ENCODE measurements around the gene IFT122. TPM values are rescaled to one million over a fixed set of nuclear protein-coding genes. Genes with fewer than 3 reads are reported as not detected.

IFT122 gene
- total and polyA plus RNA-seq, 2 donors (not counting 3 experiments of a cell fraction or from before 2014, with no cell fraction given) = 38.4 to 41.7 TPM

DNA sequence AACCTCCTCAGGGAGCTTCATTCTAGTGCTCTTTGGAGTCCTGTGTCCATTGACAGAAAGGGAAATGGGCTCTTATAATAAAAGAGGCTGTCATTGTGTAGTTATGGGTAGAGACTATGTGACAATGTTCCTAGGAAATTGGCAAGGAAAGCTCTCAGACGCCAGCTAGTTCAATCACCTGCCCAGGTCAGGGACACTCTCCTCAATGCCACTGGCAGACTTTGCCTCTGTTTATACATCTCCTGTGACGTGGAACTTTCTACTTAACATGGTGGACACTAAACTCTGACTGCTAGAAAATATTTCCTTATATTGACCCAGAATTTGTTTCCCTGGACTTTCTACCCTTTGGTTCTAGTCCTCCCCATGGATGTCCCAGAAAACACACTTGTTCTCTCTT is 14.4 kb upstream of the IFT122 start:
- FAIRE-seq (no peak), DNase-seq (ENCODE audit: low read depth, low spot score) (no peak)
- no TSS peak for BruUV-seq (replicated peaks)
- no peaks in the 10 kb centered on the region for H3K36me3 ChIP-seq (ENCODE audit: control insufficient read depth in 2 of 2, extremely low read depth in 1 of 2, insufficient read depth in 2 of 2, low read length in 2 of 2)
- intact Hi-C loops (cut with micrococcal nuclease) = no loop called here
- no peak overlapping the region for H3K4me3 ChIP-seq (replicated peaks in 1 of 3; ENCODE audit: insufficient read depth in 1 of 3, low read depth in 1 of 3, low read length in 3 of 3)
- TF ChIP-seq GATA2 (IDR thresholded peaks at IDR 0.05; ENCODE audit: insufficient read depth, insufficient read length, low read depth, low read length) = no peak
- no peak for TF ChIP-seq POLR2AphosphoS5 (IDR thresholded peaks at IDR 0.05; ENCODE audit: insufficient read depth, low read depth, low read length)
- TF ChIP-seq, protein P1, sequence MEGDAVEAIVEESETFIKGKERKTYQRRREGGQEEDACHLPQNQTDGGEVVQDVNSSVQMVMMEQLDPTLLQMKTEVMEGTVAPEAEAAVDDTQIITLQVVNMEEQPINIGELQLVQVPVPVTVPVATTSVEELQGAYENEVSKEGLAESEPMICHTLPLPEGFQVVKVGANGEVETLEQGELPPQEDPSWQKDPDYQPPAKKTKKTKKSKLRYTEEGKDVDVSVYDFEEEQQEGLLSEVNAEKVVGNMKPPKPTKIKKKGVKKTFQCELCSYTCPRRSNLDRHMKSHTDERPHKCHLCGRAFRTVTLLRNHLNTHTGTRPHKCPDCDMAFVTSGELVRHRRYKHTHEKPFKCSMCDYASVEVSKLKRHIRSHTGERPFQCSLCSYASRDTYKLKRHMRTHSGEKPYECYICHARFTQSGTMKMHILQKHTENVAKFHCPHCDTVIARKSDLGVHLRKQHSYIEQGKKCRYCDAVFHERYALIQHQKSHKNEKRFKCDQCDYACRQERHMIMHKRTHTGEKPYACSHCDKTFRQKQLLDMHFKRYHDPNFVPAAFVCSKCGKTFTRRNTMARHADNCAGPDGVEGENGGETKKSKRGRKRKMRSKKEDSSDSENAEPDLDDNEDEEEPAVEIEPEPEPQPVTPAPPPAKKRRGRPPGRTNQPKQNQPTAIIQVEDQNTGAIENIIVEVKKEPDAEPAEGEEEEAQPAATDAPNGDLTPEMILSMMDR (IDR thresholded peaks at IDR 0.05; ENCODE audit: extremely low read depth in 1 of 2, insufficient read depth in 1 of 2, low read depth in 1 of 2, low read length in 2 of 2) = no peak
- TF ChIP-seq JUN (IDR thresholded peaks at IDR 0.05; ENCODE audit: borderline replicate concordance, insufficient read depth, insufficient read length, low read depth) = no peak
- TF ChIP-seq, protein P2, sequence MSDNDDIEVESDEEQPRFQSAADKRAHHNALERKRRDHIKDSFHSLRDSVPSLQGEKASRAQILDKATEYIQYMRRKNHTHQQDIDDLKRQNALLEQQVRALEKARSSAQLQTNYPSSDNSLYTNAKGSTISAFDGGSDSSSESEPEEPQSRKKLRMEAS (IDR thresholded peaks at IDR 0.05; ENCODE audit: insufficient read depth, insufficient read length) = no peak
- TF ChIP-seq POLR2A (IDR thresholded peaks at IDR 0.05; ENCODE audit: low read depth, low read length) = no peak
- no peak for TF ChIP-seq EZH2 (IDR thresholded peaks at IDR 0.05; ENCODE audit: borderline replicate concordance, low read depth, low read length, severe bottlenecking)
- TF ChIP-seq MYC (IDR thresholded peaks at IDR 0.05; ENCODE audit: low read depth, low read length) = no peak
- no peak for TF ChIP-seq FOS (IDR thresholded peaks at IDR 0.05; ENCODE audit: borderline replicate concordance, insufficient read depth, low read length)
- peaks cover 6% of the 10 kb centered on the region for H3K4me1 ChIP-seq (ENCODE audit: control insufficient read depth, extremely low read depth, insufficient read depth, low read length)
- H3K27me3 ChIP-seq (ENCODE audit: control insufficient read depth in 2 of 2, insufficient read depth in 2 of 2, low read length in 2 of 2) = peaks cover 0 to 4% of the 10 kb centered on the region in 2 experiments
- CTCF ChIA-PET = interaction anchor here (0.7 to 1.3 kb wide), 3 partner anchors 12 to 230 kb away, joined by 3 to 4 read pairs (median 3); no protein-coding TSS in a partner anchor
- H3K27ac ChIP-seq (ENCODE audit: insufficient read depth, low read depth, low read length) = no peak overlapping the region
- no peaks in the 10 kb centered on the region for H3K79me2 ChIP-seq (ENCODE audit: control insufficient read depth, insufficient read depth, low read length)
- POLR2A ChIA-PET = no interaction called here
- dilution Hi-C loops (cut with MboI; ENCODE audit: extremely low pct_ligation_motif_present, low sequenced_read_pairs) = no loop called here
- no peak overlapping the region for H3K4me2 ChIP-seq (ENCODE audit: insufficient read depth, low read length)
- no peaks in the 10 kb centered on the region for H4K20me1 ChIP-seq (replicated peaks; ENCODE audit: control insufficient read depth, extremely low read depth, insufficient read depth, low read length)
- H2AFZ ChIP-seq (ENCODE audit: low read depth, low read length) = no peak overlapping the region
- no peaks in the 10 kb centered on the region for H3K9me1 ChIP-seq (replicated peaks; ENCODE audit: control insufficient read depth, extremely low read depth, insufficient read depth, low read length)
- no peak overlapping the region for H3K9ac ChIP-seq (replicated peaks; ENCODE audit: extremely low read depth, insufficient read depth, low read length)
- H3K9me3 ChIP-seq (replicated peaks; ENCODE audit: control insufficient read depth, insufficient read depth, low read length) = no peaks in the 10 kb centered on the region

Data from endothelial cell of umbilical vein (primary cell).